Ishikawa (cell line): ENCODE results near the gene HOXA6.

ENCODE experiments used
- CEBPB ChIP-seq: IDR thresholded peaks from 2 replicates; pipeline ENCODE4 v1.6.1; 2012
- CREB1 ChIP-seq: IDR thresholded peaks from 2 replicates; pipeline ENCODE4 v1.6.1; 2012; ENCODE audit warnings: low read depth
- EGR1 ChIP-seq: IDR thresholded peaks from 2 replicates; pipeline ENCODE4 v1.6.1; 2012
- EP300 ChIP-seq: IDR thresholded peaks from 2 replicates; pipeline ENCODE4 v1.6.1; 2012; ENCODE audit warnings: borderline replicate concordance
- FOXM1 ChIP-seq: IDR thresholded peaks from 2 replicates; pipeline ENCODE4 v1.6.1; 2012; ENCODE audit warnings: low read depth, borderline replicate concordance
- MAX ChIP-seq: IDR thresholded peaks from 2 replicates; pipeline ENCODE4 v1.6.1; 2012
- NFIC ChIP-seq: IDR thresholded peaks from 2 replicates; pipeline ENCODE4 v1.6.1; 2012
- RAD21 ChIP-seq: IDR thresholded peaks from 2 replicates; pipeline ENCODE4 v1.6.1; 2012; ENCODE audit warnings: low read depth
- REST ChIP-seq: IDR thresholded peaks from 2 replicates; pipeline ENCODE4 v1.6.1; 2012; ENCODE audit warnings: low read depth, mild to moderate bottlenecking
- TAF1 ChIP-seq: IDR thresholded peaks from 2 replicates; pipeline ENCODE4 v1.6.1; 2012; ENCODE audit warnings: low read depth, mild to moderate bottlenecking
- TCF12 ChIP-seq: IDR thresholded peaks from 2 replicates; pipeline ENCODE4 v1.6.1; 2012; ENCODE audit warnings: low read depth
- TEAD4 ChIP-seq: IDR thresholded peaks from 2 replicates; pipeline ENCODE4 v1.6.1; 2012
- USF1 ChIP-seq: IDR thresholded peaks from 2 replicates; pipeline ENCODE4 v1.6.1; 2012
- YY1 ChIP-seq: IDR thresholded peaks from 2 replicates; pipeline ENCODE4 v1.6.1; 2012; ENCODE audit warnings: low read depth
- ZBTB7A ChIP-seq: IDR thresholded peaks from 2 replicates; pipeline ENCODE4 v1.6.1; 2012; ENCODE audit warnings: low read depth

The HOXA6 gene

GRCh38 chr7:27165996-27166530, 18.5 kb upstream of the HOXA6 start:
- TF ChIP-seq CREB1: no peak
- TF ChIP-seq TEAD4: no peak

- TF ChIP-seq MAX: no peak
- TF ChIP-seq ZBTB7A: no peak
- no peak for TF ChIP-seq USF1
- no peak for TF ChIP-seq NFIC
- TF ChIP-seq EP300: no peak
- TF ChIP-seq RAD21: no peak
These were observed 17.8 kb upstream of the HOXA6 start, which contains the start of gene HOXA9 for GRCh38 chr7:27165089-27165995. Gene HOXA9, minus strand, starts transcription at chr7:27165537. Its CDS starts 80 bp downstream, at chr7:27165457.

GRCh38 chr7:27164367-27165088, 17.0 kb upstream of the HOXA6 start:
- TF ChIP-seq CREB1 (no peak), CEBPB (no peak), TCF12 (no peak), USF1 (no peak), ZBTB7A (no peak), REST (no peak), TAF1 (no peak), EGR1 (no peak), MAX (no peak), NFIC (no peak), YY1 (no peak), RAD21 (no peak), FOXM1 (no peak)

- TF ChIP-seq EGR1 (no peak), RAD21 (no peak), NFIC (no peak), ZBTB7A (no peak), CREB1 (no peak), TCF12 (no peak), TEAD4 (no peak), EP300 (no peak), REST (no peak), CEBPB (no peak)
These were observed 16.4 kb upstream of the HOXA6 start for GRCh38 chr7:27164045-27164366.

- TF ChIP-seq CREB1 (no peak), YY1 (no peak), TCF12 (no peak), FOXM1 (no peak), USF1 (no peak), CEBPB (no peak), TEAD4 (no peak), NFIC (no peak), RAD21 (no peak), TAF1 (no peak), EGR1 (no peak), ZBTB7A (no peak), MAX (no peak), REST (no peak), EP300 (no peak)
These were observed 15.9 kb upstream of the HOXA6 start for GRCh38 chr7:27163288-27164044.
